DMS53 (cell line): Measurements from ENCODE around the gene CFC1B.
"Not testable (repeated sequence)": the region's sequence is repeated elsewhere in the genome, so short reads cannot be mapped to it uniquely, and the experiment has no call there.

Source experiments
- DNase-seq: peaks from one replicate; lab custom pipeline; 2025; lab: John Stamatoyannopoulos, UW

CFC1B gene

DNA sequence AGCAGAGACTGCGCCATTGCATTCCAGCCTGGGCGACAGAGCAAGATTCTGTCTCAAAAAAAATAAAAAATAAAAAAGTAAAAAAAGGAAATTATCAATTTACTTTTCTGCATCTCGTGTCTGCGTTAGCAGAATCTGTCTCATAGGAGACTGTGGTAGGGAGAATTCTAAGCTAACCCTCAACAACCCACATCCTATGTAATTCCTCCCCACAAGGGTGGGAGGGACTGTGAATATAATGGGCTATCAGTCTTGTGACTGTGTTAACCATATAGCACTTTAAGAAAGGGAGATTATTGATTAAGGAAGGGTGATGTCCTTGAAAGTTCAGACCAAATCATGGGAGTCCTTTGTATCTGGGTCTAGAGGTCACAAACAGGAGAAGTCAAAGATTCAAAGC lies 45.1 kb downstream of the CFC1B start:
- DNase-seq: not testable (repeated sequence)

DNA sequence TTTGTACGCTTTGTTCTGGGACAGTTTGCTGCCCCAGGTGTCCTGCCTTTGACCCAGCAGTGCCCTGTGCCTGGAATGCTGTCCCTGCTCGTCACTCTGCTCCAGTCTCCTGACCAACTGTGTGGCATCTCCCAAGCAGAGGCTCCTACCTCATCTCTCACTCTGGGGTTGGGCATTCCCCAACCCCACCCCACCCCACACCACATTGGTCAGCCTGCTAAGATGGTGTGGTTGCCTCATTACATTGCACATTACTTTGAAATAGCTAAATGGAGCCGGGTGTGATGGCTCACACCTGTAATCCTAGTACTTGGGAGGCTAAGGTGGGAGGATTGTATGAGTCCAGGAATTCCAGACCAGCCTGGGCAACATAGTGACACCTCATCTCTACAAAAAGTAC lies 50.9 kb downstream of the CFC1B start:
- not testable (repeated sequence) for DNase-seq

DNA sequence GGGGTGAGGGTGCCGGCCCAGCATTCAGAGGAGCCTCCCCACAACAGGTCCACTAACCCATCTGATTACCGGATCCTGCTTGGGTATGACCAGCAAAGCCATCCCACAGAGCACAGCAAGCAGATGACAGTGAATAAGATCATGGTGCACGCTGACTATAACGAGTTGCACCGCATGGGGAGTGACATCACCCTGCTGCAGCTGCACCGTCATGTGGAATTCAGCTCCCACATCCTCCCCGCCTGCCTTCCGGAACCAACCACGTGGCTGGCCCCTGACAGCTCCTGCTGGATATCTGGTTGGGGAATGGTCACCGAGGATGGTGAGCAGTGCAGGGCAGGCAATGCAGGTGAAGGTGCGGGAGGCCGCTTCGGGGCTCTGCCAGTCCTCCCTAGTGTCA lies 53.2 kb downstream of the CFC1B start:
- not testable (repeated sequence) for DNase-seq

- DNase-seq: not testable (repeated sequence)
These were observed 55.3 kb downstream of the CFC1B start for GRCh38 chr2:130576209-130576784.

GRCh38 chr2:130577559-130577958 lies 56.5 kb downstream of the CFC1B start:
- DNase-seq: not testable (repeated sequence)
